ENCODE results near the gene RNLS. TPM values are rescaled to one million over a fixed set of nuclear protein-coding genes. Genes with fewer than 3 reads are reported as not detected.
"Not testable (repeated sequence)": the region's sequence is repeated elsewhere in the genome, so short reads cannot be mapped to it uniquely, and the experiment has no call there.

Gene RNLS
- total RNA-seq, 1 donor from 2014 or later: 20.8 TPM

DNA sequence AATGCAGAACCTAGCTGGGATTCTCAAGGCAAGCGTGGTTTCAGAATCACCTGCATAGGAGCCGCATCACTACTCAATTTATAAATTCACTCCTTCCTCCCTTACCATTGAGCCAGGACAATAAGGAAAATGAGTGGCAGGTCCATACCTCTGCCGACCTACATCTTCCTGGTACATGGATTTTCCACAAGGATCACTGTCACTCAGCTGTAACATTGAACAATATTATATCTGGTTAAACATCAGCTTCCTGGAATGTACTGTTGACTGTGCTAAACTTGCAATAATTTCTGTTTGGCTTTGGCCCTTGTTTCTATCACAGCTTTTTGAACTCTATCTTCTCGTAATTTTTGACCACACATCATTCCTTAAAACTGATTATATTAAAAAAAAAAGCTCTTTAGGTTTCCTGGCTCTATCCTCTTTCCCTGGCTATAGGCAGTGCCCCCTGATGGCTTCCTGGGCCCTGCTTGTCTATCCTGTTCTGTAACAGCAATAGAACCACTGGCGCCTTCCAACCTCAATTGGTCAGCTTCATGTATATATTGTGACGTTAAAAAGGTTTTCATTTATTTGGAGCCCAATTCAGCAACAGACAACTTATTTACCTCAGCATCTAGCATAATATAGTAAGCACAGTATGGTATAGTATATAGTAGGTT, 59.2 kb downstream of the RNLS start:
- DNase-seq (ENCODE audit: low spot score): no peak

DNA sequence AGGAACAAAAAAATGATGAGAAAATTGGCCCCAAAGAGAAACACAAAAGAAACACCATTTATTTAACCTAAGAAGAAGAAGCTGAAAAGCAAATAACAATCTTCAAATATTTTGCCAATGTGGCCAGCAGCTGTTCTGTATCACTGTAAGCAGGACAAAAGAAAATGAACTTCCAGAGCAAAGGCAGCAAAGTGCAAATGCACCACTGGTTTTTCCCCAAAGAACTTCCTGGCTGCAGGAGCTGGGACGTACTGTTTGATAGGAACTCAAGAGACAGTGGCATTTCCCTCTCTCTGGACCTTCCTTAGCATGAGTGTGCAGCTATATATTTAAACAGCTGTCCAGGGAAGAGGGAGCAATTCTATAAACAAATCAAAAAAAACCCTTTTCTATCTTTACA, 60.4 kb downstream of the RNLS start:
- no peak for DNase-seq (ENCODE audit: low spot score)

DNA sequence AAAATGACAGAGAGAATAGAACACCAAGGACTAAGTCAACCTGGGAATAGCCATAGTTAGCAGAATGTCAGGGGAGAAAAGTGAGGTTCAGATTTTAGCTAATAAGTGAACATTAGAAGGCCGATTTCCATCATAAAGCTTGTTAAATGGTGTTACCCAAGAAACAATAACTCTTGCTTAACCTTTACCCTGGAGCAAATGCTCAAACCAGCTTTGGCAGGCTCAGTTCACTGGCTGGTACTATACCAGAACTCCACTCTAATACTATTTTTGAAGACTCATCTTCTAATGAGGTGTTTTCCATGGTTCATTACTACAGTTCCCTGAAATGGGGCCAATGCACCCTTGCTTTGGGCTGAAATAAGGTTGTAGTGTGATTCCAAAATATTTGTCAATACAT, 61.3 kb downstream of the RNLS start:
- no peak for DNase-seq (ENCODE audit: low spot score)

DNA sequence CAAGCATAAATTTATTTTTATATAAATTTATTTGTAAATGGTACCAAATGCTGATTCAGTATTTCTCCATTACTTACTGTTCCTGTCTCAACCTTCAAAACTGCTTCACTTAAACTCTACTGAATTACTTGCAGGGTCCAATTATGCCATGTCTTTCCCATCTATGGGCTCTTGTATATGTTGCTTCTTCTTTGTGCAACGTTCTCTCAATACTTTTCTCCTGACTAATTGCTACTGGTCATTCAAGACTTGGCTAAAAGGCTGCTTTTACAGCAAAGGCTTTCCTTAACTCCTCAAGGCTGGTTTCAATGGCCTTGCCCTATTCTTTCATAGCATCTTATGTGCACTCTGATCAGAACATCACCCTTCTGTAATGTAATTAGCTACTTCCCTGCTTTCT, 67.9 kb downstream of the RNLS start:
- DNase-seq (ENCODE audit: low spot score): no peak

DNA sequence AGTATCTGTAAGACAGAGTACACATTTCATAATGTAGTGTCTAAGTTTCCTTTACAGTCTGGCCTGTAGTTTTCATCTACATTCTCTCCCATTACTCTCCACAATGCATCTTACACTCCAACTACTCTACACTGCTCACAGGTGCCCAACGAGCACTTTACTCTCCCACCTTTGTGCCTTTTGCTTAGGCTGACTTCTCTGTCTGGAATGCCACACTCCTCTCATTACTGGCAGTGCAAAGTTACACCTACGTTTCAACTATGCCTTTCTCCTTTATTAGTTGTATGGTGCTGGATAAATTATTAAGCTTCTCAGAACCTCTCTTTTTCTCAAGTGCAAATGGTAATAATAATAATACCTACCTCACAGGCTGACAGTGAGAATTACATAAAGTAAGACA, 70.5 kb downstream of the RNLS start:
- DNase-seq (ENCODE audit: low spot score): no peak

DNA sequence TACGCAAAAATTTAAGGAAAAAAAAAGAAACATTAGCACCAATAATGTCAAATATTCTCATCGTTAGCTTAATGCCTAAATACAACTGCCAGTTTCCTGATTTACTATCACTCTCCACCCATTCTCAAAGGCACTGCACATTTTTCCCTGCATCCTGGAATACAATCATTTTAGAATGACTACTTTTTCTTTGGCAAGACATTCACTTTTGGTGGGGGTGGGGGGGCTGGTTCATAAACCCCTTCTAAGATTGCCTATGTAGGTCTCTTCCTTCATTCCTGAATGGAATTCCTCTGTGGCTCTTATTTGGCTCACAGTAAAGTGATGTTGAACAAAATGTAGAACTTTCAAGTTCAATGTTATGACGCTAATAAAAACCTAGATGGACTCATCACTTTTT, 74.3 kb downstream of the RNLS start:
- DNase-seq (ENCODE audit: low spot score): no peak

DNA sequence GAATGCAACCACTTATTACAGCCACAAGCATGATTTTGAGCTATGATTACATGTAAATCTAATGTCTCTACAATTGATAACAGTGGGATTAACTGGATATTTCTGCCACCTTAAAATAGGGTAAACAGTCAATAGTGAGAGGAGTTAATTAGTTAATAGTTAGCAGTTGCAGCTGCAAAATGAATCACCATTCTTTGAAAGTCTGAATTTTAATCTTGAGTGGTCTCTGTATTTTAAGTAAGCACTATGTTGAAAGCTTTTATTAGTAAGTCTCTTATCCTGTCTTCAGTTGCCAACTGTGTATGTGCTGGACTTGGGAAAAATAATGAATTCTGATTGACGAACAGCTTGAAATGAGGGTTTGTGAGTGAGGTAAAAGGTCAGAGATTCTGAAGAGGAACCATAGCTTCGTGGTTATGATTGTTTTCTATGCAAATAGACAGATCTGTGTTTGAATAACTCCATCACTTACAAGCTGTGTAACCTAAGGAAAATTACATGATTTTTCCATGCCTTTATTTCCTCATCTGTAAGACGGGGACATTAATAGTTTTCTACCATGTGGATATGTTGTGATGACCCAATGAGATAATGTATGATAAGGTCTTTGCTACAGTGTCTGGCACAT, 75.2 kb downstream of the RNLS start:
- no peak for DNase-seq (ENCODE audit: low spot score)

DNA sequence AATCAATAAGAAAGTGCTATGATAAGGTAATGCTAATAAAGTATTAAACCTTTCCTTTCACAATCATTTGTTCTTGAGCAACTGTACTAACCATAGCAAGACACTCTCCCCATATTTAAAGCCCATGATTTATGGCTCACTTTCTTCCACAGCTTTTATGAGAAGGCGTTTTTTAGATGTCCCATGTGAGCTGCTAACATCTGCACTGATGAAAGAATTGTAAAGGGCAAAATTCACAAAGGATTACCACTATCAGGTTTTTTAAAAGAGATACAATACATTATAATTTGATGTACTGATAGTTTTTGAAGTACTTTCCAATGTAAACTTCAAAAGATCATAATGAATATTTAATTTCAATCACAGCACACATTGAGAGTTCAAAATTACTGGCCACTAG, 75.7 kb downstream of the RNLS start:
- no peak for DNase-seq (ENCODE audit: low spot score)

DNA sequence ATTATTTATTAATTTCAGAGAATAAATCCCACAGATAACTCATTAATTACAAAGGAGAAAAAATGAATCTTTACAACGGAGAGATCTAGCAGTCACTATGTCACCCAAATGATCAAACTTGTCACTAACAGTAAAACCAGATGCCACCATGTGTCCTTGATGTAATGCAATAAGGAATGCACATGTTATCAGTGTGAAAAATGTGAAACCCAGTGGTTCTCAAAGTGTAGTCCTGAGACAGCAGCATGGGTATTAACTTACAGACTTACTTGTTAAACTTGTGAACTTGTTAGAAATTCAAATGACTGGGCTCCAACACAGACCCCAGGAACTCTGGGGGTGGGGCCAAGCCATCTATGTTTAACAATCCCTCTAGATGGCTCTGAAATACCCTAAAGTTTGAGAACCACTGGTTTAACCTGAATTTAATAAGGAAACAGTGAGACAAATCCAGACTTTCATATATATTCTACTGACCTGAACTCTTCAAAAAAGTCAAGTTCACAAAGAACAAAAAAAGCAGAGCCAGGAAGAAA, 77.4 kb downstream of the RNLS start:
- DNase-seq (ENCODE audit: low spot score): no peak

DNA sequence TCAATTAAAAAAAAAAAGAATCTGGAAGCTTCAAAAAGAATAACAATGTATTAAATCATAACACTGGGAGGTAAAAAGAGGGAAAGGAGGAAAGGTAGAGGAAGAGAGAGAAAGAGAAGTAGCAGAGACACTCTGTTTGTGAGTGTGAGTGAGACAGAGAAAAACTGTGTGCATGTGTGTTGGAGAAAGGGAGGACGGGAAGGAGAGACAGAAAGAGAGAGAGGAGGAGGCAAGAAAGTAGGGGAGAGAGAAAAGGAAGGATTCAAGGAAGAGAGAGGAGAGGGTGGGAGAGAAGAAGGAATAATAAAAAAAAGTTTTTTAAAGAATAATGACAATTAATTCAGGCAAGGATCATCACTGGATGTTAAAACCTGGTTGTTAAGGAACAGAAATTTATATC, 77.9 kb downstream of the RNLS start:
- no peak for DNase-seq (ENCODE audit: low spot score)

DNA sequence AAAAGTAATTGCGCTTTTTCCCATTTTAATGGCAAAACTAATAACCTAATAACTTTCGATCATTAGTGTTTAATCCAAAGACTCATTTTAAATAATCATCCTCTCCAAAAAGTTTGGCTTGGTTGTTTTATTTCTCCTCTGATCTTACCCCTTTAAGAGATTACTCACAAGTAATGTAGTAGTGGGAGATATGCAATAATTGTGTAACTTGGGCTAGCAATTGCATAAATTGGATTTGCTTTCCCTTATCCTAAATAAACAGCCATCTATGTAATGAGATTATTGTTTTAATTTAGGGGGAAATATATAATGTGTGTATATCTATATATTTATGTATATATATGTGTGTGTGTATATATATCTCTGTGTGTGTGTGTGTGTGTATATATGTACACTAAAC, 82.5 kb downstream of the RNLS start:
- DNase-seq (ENCODE audit: low spot score): no peak

DNA sequence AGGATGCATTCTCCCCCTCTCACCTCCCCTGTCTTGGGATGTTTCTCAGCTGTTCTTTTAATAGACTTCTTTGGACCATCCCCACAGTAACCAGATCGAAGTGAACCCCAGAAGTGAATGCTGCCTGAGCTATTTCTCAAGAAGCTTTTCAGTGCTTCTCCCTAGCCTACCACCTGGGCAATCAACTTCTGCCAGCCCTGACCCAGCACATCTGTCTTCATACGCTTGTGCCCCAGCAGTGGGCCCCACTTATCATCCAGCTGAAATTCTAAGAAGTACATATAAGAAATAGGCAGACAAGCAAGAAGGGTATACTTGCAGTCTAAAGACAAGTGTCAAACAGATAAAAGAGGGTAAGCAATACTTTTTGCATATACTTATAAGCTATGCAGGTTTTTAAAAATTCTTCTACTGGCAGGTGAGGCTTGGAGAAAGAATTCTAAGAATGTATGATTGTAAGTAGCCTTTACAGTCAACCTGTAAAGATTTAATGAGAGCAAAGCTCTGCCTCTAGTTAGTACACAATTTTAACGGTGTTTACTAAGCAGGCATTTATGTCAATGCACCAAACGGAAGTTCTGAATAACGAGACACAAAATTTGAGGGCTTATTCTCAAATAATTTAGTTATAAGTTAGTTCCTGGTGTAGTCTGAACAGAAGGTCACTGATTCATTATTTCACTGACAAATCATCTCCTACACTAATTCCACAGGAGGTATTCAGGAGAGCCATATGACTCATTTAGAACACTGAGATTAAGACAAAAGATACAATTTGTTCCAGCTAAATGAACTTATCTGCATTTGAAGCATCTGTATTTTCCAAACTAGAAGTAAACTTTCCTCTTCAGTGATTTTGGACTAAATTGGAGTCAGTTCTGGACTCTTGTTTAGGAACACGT, 83.3 kb downstream of the RNLS start:
- no peak for DNase-seq (ENCODE audit: low spot score)

DNA sequence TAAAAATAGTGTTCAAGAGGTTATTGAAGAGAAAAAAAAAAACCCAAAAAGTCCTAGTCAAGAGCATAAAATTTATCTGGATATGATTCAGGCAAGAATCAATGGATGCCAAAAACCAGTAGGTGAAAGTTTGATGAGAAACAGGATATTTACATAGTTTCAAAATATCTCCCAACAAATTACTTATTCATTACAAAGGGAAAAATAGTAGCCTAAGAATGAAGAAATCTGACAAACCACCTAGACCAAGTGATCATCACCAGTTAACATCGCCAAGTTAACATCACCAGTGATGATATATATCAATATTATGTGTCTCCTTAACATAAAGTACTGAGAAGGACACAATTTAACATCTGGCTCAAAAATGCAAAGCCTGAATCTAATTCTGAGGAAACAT, 85.2 kb downstream of the RNLS start:
- DNase-seq (ENCODE audit: low spot score): no peak

DNA sequence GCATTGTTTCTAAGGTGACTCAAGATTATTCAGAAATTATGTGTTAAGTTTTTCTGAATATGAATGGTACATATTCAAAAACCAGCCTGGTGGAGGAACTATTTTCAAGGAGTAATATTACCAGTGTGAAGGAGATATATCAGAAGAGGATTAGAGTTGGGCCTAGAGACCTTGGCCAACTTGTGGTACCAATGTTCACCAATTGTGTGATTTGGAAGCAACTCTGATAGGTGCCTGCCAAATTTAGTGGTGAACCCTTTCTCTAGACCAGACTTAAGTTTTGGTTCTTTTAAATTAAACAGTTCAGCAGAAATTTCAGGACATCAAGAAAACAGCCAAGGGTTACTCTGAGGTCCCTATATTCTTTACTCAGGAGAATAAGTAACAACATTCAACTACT, 88.6 kb downstream of the RNLS start:
- no peak for DNase-seq (ENCODE audit: low spot score)

DNA sequence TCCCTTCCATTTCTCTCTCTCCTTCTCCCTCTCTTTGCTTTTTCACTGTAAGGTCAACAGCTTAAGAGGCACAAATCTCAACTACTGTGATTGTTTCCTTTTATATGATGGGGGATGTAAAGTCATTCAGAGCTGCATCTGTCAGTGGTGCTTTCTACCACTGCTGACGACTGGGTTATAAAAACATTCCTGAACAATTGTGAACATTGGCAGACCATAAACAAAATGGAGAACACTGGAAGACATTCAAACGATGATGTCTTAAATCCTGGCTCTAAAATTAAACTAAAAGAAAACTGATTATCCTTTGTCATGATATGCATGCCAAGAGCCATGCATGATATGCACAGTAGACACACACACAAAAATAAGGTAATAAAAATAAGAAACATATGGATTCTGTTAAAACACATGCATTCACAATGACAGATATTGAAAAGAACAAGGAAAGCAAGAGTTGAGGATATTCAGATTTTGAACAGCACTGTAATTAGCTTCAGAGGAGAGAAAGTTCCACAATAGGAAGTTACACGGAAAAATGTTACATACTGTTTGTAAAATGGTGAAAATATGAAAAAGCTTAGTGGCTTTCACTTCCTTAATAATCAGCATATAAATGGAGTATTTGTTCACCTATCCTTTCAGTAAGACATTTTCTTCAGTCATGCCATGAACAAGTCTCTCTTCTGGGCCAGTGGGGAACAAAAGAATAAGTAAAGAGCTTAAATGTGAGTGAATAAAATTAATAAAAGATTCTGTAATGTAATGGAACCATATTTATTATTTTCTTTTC, 89.2 kb downstream of the RNLS start:
- DNase-seq (ENCODE audit: low spot score): no peak

DNA sequence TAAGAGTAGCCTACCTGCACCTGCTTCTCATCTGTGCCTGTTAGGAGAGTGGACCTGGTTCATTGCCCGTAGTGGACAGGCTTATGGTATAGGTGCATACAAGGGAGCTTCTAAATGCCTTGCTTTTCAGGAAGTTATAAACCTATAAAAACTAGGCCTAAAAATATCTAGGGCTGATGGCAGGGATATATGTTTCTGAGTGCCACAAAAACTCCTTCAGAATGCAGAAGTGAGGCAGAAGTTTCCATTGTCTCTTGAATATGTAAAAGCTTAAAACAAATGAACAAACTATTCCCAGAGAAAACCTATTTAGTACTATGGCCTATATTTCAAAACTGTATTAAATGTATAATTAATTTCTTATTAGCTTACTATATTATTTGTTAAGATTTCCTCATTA, 91.8 kb downstream of the RNLS start:
- no peak for DNase-seq (ENCODE audit: low spot score)

DNA sequence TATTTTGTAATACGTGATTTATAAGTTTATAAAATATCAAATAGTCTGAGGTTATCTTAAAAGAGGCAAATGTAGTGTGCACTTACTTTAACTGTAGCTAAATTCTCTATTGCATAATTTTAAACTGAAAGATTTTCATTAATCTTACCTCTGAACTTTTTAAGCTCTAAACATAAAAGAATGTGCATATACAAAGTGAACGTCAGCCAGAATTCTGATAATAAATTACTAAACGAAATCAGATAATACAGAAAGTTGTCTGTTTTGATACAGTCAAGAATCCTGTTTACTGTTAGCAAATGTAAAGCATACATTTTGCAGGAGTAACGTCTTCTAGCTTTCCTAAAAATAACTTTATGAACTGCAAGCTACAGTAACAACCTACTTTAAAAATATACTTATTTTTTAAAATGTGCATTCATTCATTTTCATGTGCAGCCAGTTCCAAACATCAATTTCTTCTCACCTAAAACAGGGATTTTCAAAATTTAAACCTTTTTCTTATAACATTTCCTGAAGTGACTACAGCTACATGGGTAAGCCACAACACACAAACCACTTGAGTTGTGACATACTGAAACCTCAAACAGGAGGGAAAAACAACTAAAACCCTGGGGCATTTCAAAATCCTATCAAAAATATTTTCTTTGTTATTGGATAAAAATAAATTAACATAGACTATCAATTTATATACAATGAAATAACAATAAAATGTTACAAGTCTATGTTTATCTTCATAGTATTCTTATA, 92.7 kb downstream of the RNLS start:
- no peak for DNase-seq (ENCODE audit: low spot score)

DNA sequence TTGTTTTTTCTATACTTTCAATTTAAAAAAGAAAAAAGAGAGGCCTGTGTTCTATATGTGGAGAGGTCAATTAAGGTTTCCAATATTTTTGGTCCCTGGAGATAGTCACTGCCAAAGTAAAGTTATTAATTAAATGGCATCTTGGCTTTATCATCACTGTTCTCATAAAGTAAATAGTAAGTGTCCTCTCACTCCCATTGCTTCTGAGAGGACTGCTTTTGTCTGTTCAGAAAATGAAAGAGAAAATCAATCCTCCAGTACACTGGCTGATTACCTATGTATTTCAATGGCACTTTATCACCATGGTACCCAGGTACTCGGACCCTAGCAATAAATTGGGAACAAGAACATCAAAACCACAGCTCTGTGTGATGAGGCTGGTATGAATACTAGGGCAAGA, 94.0 kb downstream of the RNLS start:
- DNase-seq (ENCODE audit: low spot score): no peak

DNA sequence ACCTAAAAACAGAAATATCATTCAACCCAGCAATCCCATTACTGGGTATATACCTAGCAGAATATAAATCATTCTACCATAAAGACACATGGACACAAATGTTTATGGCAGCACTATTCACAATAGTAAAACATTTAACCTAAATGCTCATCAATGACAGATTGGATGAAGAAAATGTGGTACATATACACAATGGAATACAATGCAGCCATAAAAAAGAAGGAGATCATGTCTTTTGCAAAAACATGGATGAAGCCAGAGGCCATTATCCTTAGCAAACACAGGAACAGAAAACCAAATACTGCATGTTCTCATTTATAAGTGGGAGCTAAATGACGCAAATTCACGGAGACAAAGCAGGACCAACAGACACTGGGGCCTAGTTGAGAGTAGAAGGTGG, 96.3 kb downstream of the RNLS start:
- DNase-seq (ENCODE audit: low spot score): not testable (repeated sequence)

DNA sequence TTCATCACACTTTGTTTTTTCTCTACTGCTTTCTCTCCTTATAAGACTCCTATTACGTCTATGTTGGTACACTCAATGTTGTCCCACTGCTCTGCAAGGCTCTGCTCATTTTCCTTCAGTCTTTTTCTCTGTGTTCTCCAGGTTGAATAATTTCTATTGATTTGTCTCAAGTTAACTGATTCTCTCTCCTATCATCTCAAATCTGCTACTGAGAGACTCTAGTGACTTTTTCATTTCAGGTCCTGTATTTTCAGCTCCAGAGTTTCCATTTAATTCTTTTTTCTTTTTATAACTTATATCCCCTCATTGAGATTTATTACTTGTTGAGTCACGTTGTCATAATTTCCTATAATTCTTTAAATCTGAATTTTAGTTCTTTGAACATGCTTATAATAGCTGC, 100.9 kb downstream of the RNLS start:
- no peak for DNase-seq (ENCODE audit: low spot score)

DNA sequence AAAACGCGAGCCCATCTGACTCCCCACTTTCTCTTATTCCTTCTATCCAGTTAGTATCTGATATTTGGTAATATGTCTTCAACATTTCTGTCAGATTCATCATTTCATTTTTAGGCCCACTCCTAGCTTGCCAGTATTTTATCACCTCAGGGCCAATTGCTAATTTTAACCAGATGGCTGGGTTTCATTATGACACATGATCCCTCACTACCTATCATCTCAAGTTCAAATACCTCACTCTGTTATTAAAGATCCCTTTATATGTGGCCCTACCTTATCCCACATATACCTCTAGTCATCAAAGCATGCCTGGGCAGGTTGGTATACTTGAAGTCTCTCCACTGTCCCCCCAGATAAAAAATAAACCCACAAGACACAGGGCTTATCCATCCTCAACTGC, 104.9 kb downstream of the RNLS start:
- no peak for DNase-seq (ENCODE audit: low spot score)

Measured in ureter (tissue), 1 donor.